Renal cortical epithelial cell (primary cell): ENCODE measurements around the gene PPP1R13B. TPM values are rescaled to one million over a fixed set of nuclear protein-coding genes. Genes with fewer than 3 reads are reported as not detected.

Experiments used
- DNase-seq: peaks from one replicate; pipeline ENCODE4 v3.0.0-alpha.2; 2011; ENCODE audit warnings: low read depth
- total RNA-seq: library from RNA; depleted of rRNA; stranded (reverse); fragments of >200 nt; gene quantifications from 2 replicates; pipeline ENCODE4 v1.2.3, GENCODE V29; 2014

The PPP1R13B gene
- total RNA-seq, 1 donor from 2014 or later: 18.5 TPM

GRCh38 chr14:103686831-103687485 lies 160.4 kb downstream of the PPP1R13B start:
- DNase-seq: no peak

GRCh38 chr14:103685276-103686211 lies 161.8 kb downstream of the PPP1R13B start:
- no peak for DNase-seq

- DNase-seq: no peak
Observed at GRCh38 chr14:103684871-103685270, 162.5 kb downstream of the PPP1R13B start.

GRCh38 chr14:103684471-103684870 lies 162.9 kb downstream of the PPP1R13B start:
- no peak for DNase-seq

Other genes starting within 250 kb of the PPP1R13B start
- 137 and 244 TPM in 2 replicates for gene KLC1, start 218.4 kb downstream of the PPP1R13B start, total RNA-seq
- gene XRCC3, start 132.1 kb downstream of the PPP1R13B start, total RNA-seq: 5.7 and 9.0 TPM in 2 replicates
- gene ZFYVE21, start 131.8 kb downstream of the PPP1R13B start, total RNA-seq: 88.0 and 97.9 TPM in 2 replicates
- gene TDRD9, start 80.9 kb upstream of the PPP1R13B start, total RNA-seq: 2.8 and 4.5 TPM in 2 replicates
- not detected in 2 replicates for gene RD3L, start 95.0 kb upstream of the PPP1R13B start, total RNA-seq
- 0.89 TPM in 1 of 2 replicates, not detected in the other for gene ASPG, start 238.1 kb upstream of the PPP1R13B start, total RNA-seq